GM12878 (cell line): ENCODE measurements around the gene ADCY9. TPM values are rescaled to one million over a fixed set of nuclear protein-coding genes. Genes with fewer than 3 reads are reported as not detected.
"Not testable (repeated sequence)": the region's sequence is repeated elsewhere in the genome, so short reads cannot be mapped to it uniquely, and the experiment has no call there.

ENCODE experiments used
- ATAC-seq: fragments of 200-7000 bp; cut with Tn5 transposase; 3 replicates; pipeline ENCODE4 v1.9.1; 2020; ENCODE audit warnings: mild to moderate bottlenecking, moderate library complexity
- BruUV-seq: library from RNA; stranded (reverse); fragments of 400-500 nt; replicated peaks from 2 replicates; lab custom pipeline; 2021; lab: Mats Ljungman, UMichigan
- CTCF ChIA-PET: fragments of 300-600 bp; sonication (Branson Sonifier 250); formaldehyde crosslinking; extraction: SDS; loops from one replicate; lab custom pipeline; 2021; ENCODE audit warnings: inconsistent platforms; lab: Yijun Ruan, JAX
- POLR2A ChIA-PET: fragments of 350-600 bp; formaldehyde crosslinking; extraction: SDS; loops from one replicate; lab custom pipeline; 2021; ENCODE audit warnings: inconsistent platforms; lab: Charles Lee
- RAD21 ChIA-PET: fragments of 300-600 bp; sonication (Branson Sonifier 250); formaldehyde crosslinking; loops from one replicate; lab custom pipeline; 2023; ENCODE audit warnings: antibody characterized with exemption; ENCODE audit not compliant: unreplicated experiment; lab: Charles Lee
- SMC1A ChIA-PET: fragments of 300-600 bp; sonication (Branson Sonifier 250); formaldehyde crosslinking; loops from one replicate; lab custom pipeline; 2023; ENCODE audit not compliant: unreplicated experiment, uncharacterized antibody; lab: Charles Lee
- DNase-seq: peaks from one replicate; pipeline ENCODE4 v3.0.0-alpha.2; 2011; ENCODE audit warnings: low read depth, low spot score
- FAIRE-seq: peaks from 3 replicates; lab custom pipeline; 2011; peaks lifted over from hg19 to GRCh38; lab: Jason Lieb, UNC
- H2AFZ ChIP-seq: 2 replicates; pipeline ENCODE4 v1.6.0; 2011; ENCODE audit warnings: low read depth, low read length, control low read depth; ENCODE audit not compliant: control insufficient read depth
- H3K27ac ChIP-seq: 2 replicates; pipeline ENCODE4 v1.5.1; 2011; ENCODE audit warnings: control low read depth; ENCODE audit not compliant: control insufficient read depth, insufficient read depth
- H3K27me3 ChIP-seq, 2 experiments: replicated peaks in 1 of 2; 2 replicates each; pipeline versions ENCODE4 v1.6.0 to v1.6.1; 2011; ENCODE audit warnings: low read length in 1 of 2; ENCODE audit not compliant: control insufficient read depth in 2 of 2, insufficient read depth in 2 of 2
- H3K36me3 ChIP-seq, 2 experiments: 2 replicates each; pipeline ENCODE4 v1.5.1; 2011; ENCODE audit warnings: low read length in 1 of 2; ENCODE audit not compliant: control insufficient read depth in 2 of 2, insufficient read depth in 2 of 2
- H3K4me1 ChIP-seq: 2 replicates; pipeline ENCODE4 v1.6.1; 2011; ENCODE audit warnings: mild to moderate bottlenecking, low read length, moderate library complexity, mixed read lengths; ENCODE audit not compliant: control insufficient read depth, insufficient read depth
- H3K4me2 ChIP-seq: 2 replicates; pipeline ENCODE4 v1.6.0; 2011; ENCODE audit warnings: control low read depth; ENCODE audit not compliant: control insufficient read depth, insufficient read depth
- H3K4me3 ChIP-seq: fragments of 200-600 bp; sonication (generic); 2 replicates; pipeline ENCODE4 v1.5.1; 2016
- H3K79me2 ChIP-seq: 2 replicates; pipeline ENCODE4 v1.6.0; 2011; ENCODE audit warnings: low read length; ENCODE audit not compliant: control insufficient read depth, insufficient read depth
- H3K9ac ChIP-seq: 2 replicates; pipeline ENCODE4 v1.8.0; 2011; ENCODE audit warnings: low read length, control low read depth, mixed read lengths; ENCODE audit not compliant: control insufficient read depth, insufficient read depth
- H3K9me3 ChIP-seq: replicated peaks from 3 replicates; pipeline ENCODE4 v1.5.1; 2011; ENCODE audit warnings: mild to moderate bottlenecking, low read length; ENCODE audit not compliant: control insufficient read depth, insufficient read depth
- H4K20me1 ChIP-seq: 2 replicates; pipeline ENCODE4 v1.6.0; 2011; ENCODE audit not compliant: control insufficient read depth, insufficient read depth
- BCL11A ChIP-seq: IDR thresholded peaks from 2 replicates; pipeline ENCODE4 v1.6.1; 2011; ENCODE audit warnings: low read depth, low read length
- BMI1 ChIP-seq: fragments of 450-650 bp; IDR thresholded peaks from 2 replicates; pipeline ENCODE4 v1.6.1; 2016; ENCODE audit warnings: mild to moderate bottlenecking, moderate library complexity, borderline replicate concordance
- CBX5 ChIP-seq: sonication (generic); IDR thresholded peaks from 2 replicates; pipeline ENCODE4 v1.6.1; 2016; ENCODE audit warnings: low read depth, moderate library complexity, mild to moderate bottlenecking, inconsistent platforms
- EED ChIP-seq: sonication (generic); IDR thresholded peaks from 2 replicates; pipeline ENCODE4 v1.6.1; 2016; ENCODE audit warnings: antibody characterized with exemption, low read depth
- JUND ChIP-seq: IDR thresholded peaks from 2 replicates; pipeline ENCODE4 v1.6.1; 2012; ENCODE audit warnings: low read depth, mild to moderate bottlenecking, low read length, improper control_type of control experiment, moderate library complexity
- KDM1A ChIP-seq: fragments of 200-600 bp; sonication (generic); IDR thresholded peaks from 2 replicates; pipeline ENCODE4 v1.6.1; 2016; ENCODE audit warnings: borderline replicate concordance
- NBN ChIP-seq: fragments of 450-650 bp; IDR thresholded peaks from 2 replicates; pipeline ENCODE4 v1.6.1; 2016
- RFX5 ChIP-seq: IDR thresholded peaks from 2 replicates; pipeline ENCODE4 v1.6.1; 2011; ENCODE audit warnings: low read depth, low read length, improper control_type of control experiment
- SIX5 ChIP-seq: IDR thresholded peaks from 2 replicates; pipeline ENCODE4 v1.6.1; 2011; ENCODE audit warnings: mild to moderate bottlenecking, low read depth, low read length, moderate library complexity; ENCODE audit not compliant: severe bottlenecking
- WRNIP1 ChIP-seq: IDR thresholded peaks from 2 replicates; pipeline ENCODE4 v1.6.1; 2011; ENCODE audit warnings: low read depth, low read length, improper control_type of control experiment, borderline replicate concordance
- ZBED1 ChIP-seq: IDR thresholded peaks from 2 replicates; pipeline ENCODE4 v1.6.1; 2016; ENCODE audit warnings: borderline replicate concordance
- ZNF384 ChIP-seq: IDR thresholded peaks from 2 replicates; pipeline ENCODE4 v1.6.1; 2012; ENCODE audit warnings: low read depth, mild to moderate bottlenecking, low read length, improper control_type of control experiment, borderline replicate concordance
- WGBS: methylation state at CpG from one replicate; pipeline ENCODE4 v1.1.6; 2016; ENCODE audit warnings: low lambda C conversion rate; ENCODE audit not compliant: insufficient replicate concordance, insufficient coverage; ENCODE audit errors: missing lambda C conversion rate; 5-methylcytosine and 5-hydroxymethylcytosine counted together
- in situ Hi-C: fragments of 300-500 bp; cut with MboI; formaldehyde crosslinking; loops from 9 replicates; pipeline ENCODE4 v1.14.3; 2018; ENCODE audit warnings: mixed read lengths
- intact Hi-C: fragments of 100-400 bp; cut with micrococcal nuclease; formaldehyde crosslinking; loops from one replicate; pipeline ENCODE4 v1.14.2; 2022; ENCODE audit not compliant: unreplicated experiment
- polyA plus RNA-seq, 11 experiments: library from polyadenylated mRNA; depleted of rRNA in 4 of 11; unstranded in 6 of 11; stranded (reverse) in 5 of 11; fragments of >200 nt; fragmentation: Nextera tagmentation in 4 of 11; fragmentation: Illumina TruSeq in 1 of 11; extraction: Ambion mirVana in 4 of 11; extraction: Trizol in 1 of 11; gene quantifications; 1 replicate in 1 of 11; 2 replicates in 10 of 11; pipeline versions ENCODE4 v1.2.1 to v1.2.3, GENCODE V29; 2011 to 2016; ENCODE audit warnings: inconsistent platforms in 2 of 11, missing spikeins in 2 of 11, low read depth in 1 of 11
- total RNA-seq, 4 experiments: library from RNA; depleted of rRNA in 3 of 4; stranded (reverse); fragments of >200 nt in 3 of 4; fragmentation: Illumina TruSeq in 1 of 4; extraction: Trizol in 1 of 4; gene quantifications; 2 replicates each; pipeline versions ENCODE4 v1.2.1 to v1.2.3, GENCODE V29; 2013 to 2021
- TF ChIP-seq, protein P1 (sequence below): fragments of 450-650 bp; IDR thresholded peaks from 2 replicates; pipeline ENCODE4 v1.6.1; 2017; ENCODE audit warnings: mild to moderate bottlenecking

The ADCY9 gene
- total and polyA plus RNA-seq, 10 of the 15 experiments (the other 5 are each of a cell fraction or from before 2014, with no cell fraction given): 0.09 to 0.41 (median 0.15) TPM; not detected in 3

DNA sequence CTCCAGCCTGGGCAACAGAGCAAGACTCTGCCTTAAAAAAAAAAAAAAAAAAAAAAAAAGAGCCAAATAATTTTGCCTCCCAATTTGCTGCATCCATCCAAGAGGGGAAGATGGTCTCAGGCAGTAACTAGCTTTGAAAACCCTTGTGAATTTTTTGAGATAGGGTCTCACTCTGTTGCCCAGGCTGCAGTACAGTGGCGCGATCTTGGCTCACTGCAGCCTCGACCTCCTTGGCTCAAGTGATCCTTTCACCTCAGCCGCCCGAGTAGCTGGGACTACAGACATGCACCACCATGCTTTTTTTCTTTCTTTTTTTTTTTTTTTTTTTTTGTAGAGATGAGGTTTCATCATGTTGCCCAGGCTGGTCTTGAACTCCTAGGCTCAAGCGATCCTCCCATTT is 70.7 kb downstream of the ADCY9 start:
- intact Hi-C loops, H3K27ac ChIP-seq, SMC1A ChIA-PET, H3K27me3 ChIP-seq, H2AFZ ChIP-seq, H3K79me2 ChIP-seq, H3K9me3 ChIP-seq, H3K4me2 ChIP-seq, in situ Hi-C loops, ATAC-seq, CTCF ChIA-PET, H3K4me3 ChIP-seq, POLR2A ChIA-PET, BruUV-seq, H3K4me1 ChIP-seq, H3K9ac ChIP-seq, H4K20me1 ChIP-seq, H3K36me3 ChIP-seq, RAD21 ChIA-PET, DNase-seq, FAIRE-seq: not testable (repeated sequence)
- 80% methylated on average over 6 of the region's 6 CpGs for WGBS

DNA sequence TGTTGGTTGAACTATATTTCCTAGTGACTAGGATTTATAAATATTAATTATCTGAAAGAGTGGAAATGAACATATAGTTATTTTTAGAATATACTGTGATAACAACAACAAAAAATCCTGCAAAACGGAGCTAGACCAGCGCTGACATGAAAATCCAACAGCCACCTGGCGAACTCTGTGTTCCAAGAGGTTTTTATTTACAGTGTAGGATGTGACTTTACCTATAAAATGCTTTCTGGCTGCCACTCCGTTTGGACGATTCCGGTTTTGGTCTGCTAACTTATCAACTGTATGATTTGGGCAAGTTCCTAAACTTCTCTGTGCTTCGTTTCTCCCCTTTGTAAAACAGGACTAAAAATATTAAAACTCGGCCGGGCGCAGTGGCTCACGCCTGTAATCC is 73.7 kb downstream of the ADCY9 start:
- FAIRE-seq: no peak
- no TSS peak for BruUV-seq
- SMC1A ChIA-PET: no interaction called here
- H3K9me3 ChIP-seq: no peaks in the 10 kb centered on the region
- no peak overlapping the region for H3K4me3 ChIP-seq
- H3K9ac ChIP-seq: no peak overlapping the region
- POLR2A ChIA-PET: no interaction called here
- H3K27ac ChIP-seq: no peak overlapping the region
- H3K79me2 ChIP-seq: no peaks in the 10 kb centered on the region
- H3K4me1 ChIP-seq: no peaks in the 10 kb centered on the region
- no peak overlapping the region for H2AFZ ChIP-seq
- in situ Hi-C loops: no loop called here
- 63% methylated on average over 11 of the region's 11 CpGs for WGBS
- no peaks in the 10 kb centered on the region for H4K20me1 ChIP-seq
- no peak for DNase-seq
- no peaks in the 10 kb centered on the region for H3K36me3 ChIP-seq
- no peak overlapping the region for H3K4me2 ChIP-seq
- CTCF ChIA-PET: no interaction called here
- RAD21 ChIA-PET: no interaction called here
- no peak for ATAC-seq
- H3K27me3 ChIP-seq: no peaks in the 10 kb centered on the region; a peak in 1 of 4 replicates
- intact Hi-C loops: no loop called here
- TF ChIP-seq ZBED1: no peak
- no peak for TF ChIP-seq WRNIP1
- TF ChIP-seq NBN: no peak
- TF ChIP-seq RFX5: no peak
- TF ChIP-seq, protein P1, sequence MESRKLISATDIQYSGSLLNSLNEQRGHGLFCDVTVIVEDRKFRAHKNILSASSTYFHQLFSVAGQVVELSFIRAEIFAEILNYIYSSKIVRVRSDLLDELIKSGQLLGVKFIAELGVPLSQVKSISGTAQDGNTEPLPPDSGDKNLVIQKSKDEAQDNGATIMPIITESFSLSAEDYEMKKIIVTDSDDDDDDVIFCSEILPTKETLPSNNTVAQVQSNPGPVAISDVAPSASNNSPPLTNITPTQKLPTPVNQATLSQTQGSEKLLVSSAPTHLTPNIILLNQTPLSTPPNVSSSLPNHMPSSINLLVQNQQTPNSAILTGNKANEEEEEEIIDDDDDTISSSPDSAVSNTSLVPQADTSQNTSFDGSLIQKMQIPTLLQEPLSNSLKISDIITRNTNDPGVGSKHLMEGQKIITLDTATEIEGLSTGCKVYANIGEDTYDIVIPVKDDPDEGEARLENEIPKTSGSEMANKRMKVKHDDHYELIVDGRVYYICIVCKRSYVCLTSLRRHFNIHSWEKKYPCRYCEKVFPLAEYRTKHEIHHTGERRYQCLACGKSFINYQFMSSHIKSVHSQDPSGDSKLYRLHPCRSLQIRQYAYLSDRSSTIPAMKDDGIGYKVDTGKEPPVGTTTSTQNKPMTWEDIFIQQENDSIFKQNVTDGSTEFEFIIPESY: no peak
- no peak for TF ChIP-seq EED
- no peak for TF ChIP-seq JUND
- TF ChIP-seq BMI1: no peak
- no peak for TF ChIP-seq SIX5
- TF ChIP-seq CBX5: no peak
- TF ChIP-seq BCL11A: no peak
- no peak for TF ChIP-seq ZNF384
- TF ChIP-seq KDM1A: no peak
